LHCN-M2 (cell line): ENCODE data around the gene SLC22A1. TPM values are rescaled to one million over a fixed set of nuclear protein-coding genes. Genes with fewer than 3 reads are reported as not detected.

ENCODE experiments used
- DNase-seq: peaks from one replicate; pipeline ENCODE4 v3.0.0-alpha.2; 2012; ENCODE audit warnings: low read depth
- total RNA-seq: library from RNA; depleted of rRNA; stranded (reverse); fragments of >200 nt; gene quantifications from 2 replicates; pipeline ENCODE4 v1.2.3, GENCODE V29; 2014

SLC22A1 gene
- total RNA-seq, 1 experiment from 2014 or later = 0.17 TPM

- no peak for DNase-seq
Observed at GRCh38 chr6:160172704-160173103, 51.1 kb downstream of the SLC22A1 start.

- no peak for DNase-seq
Observed at GRCh38 chr6:160173806-160174527, 52.4 kb downstream of the SLC22A1 start.

- no peak for DNase-seq
Observed at GRCh38 chr6:160174681-160175080, 53.1 kb downstream of the SLC22A1 start.

- DNase-seq = no peak
Observed at GRCh38 chr6:160177220-160177619, 55.6 kb downstream of the SLC22A1 start.

GRCh38 chr6:160178271-160178670 lies 56.7 kb downstream of the SLC22A1 start:
- no peak for DNase-seq

GRCh38 chr6:160180706-160181105 lies 59.1 kb downstream of the SLC22A1 start:
- no peak for DNase-seq

- DNase-seq = no peak
Observed at GRCh38 chr6:160188773-160189172, 67.2 kb downstream of the SLC22A1 start.

GRCh38 chr6:160190081-160190480 lies 68.5 kb downstream of the SLC22A1 start:
- DNase-seq = no peak

GRCh38 chr6:160190973-160191372 lies 69.4 kb downstream of the SLC22A1 start:
- no peak for DNase-seq

GRCh38 chr6:160192840-160193239 lies 71.2 kb downstream of the SLC22A1 start:
- DNase-seq = no peak

GRCh38 chr6:160194808-160195207 lies 73.2 kb downstream of the SLC22A1 start:
- no peak for DNase-seq

- no peak for DNase-seq
Observed at GRCh38 chr6:160197662-160198061, 76.0 kb downstream of the SLC22A1 start.

- no peak for DNase-seq
Observed at GRCh38 chr6:160198606-160199211, 77.1 kb downstream of the SLC22A1 start.

- peak; percentile 13 for DNase-seq
Observed at GRCh38 chr6:160201061-160201460, 79.4 kb downstream of the SLC22A1 start.

- no peak for DNase-seq
Observed at GRCh38 chr6:160202411-160202810, 80.8 kb downstream of the SLC22A1 start.

GRCh38 chr6:160203076-160203475 lies 81.5 kb downstream of the SLC22A1 start:
- no peak for DNase-seq

- DNase-seq = no peak
Observed at GRCh38 chr6:160203522-160203921, 81.9 kb downstream of the SLC22A1 start.

- no peak for DNase-seq
Observed at GRCh38 chr6:160203953-160204352, 82.3 kb downstream of the SLC22A1 start.

- no peak for DNase-seq
Observed at GRCh38 chr6:160204710-160205109, 83.1 kb downstream of the SLC22A1 start.

GRCh38 chr6:160207618-160208017 lies 86.0 kb downstream of the SLC22A1 start:
- no peak for DNase-seq
